HG03139 (cell line): ENCODE data around the gene PRELP.
"Not testable (repeated sequence)": the region's sequence is repeated elsewhere in the genome, so short reads cannot be mapped to it uniquely, and the experiment has no call there.

Experiments used
- ATAC-seq: cut with Tn5 transposase; IDR thresholded peaks from one replicate; pipeline ENCODE4 v1.9.1; 2021; ENCODE audit not compliant: unreplicated experiment

The PRELP gene

DNA sequence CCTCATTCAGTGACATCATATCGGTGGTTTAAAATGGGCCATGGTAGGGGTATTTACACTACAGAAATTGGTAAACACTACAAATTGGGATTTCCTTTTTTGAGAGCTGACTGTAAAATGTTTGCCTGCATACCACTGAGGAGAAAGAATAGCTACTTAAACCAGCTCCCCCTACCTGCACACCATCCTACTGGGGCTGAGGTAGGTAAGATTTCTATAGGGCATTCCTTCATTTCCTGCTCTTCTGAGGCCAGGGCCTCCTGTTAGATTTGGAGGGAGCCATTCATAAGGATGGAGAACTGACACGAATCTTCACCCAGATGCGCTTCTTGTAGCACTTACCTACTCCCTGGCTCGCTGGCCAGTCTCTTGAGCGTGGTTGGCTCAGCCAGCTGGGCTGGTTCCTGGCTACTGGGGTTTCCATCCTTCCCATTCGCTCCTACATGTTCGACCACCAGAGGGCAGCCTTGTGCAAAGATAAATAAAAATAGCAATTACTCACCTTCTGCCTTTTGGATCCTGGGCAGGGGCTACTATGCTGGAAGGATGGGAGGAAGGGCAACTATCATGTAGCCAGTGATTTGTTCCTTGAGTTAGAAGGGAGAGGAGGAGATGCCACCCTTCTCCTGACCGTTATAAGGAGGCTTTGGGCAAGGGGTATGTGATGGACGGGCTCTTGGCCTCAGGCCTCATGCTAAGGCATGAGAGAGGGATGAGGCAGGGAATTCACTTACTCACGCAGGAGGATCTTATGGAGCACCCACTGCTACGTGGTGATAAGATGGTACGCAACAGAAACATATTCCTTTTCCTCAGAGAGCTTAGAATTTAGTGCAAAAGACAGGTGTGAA is 29.0 kb downstream of the PRELP start:
- no peak for ATAC-seq

GRCh38 chr1:203505526-203506204 is 30.1 kb downstream of the PRELP start:
- no peak for ATAC-seq

DNA sequence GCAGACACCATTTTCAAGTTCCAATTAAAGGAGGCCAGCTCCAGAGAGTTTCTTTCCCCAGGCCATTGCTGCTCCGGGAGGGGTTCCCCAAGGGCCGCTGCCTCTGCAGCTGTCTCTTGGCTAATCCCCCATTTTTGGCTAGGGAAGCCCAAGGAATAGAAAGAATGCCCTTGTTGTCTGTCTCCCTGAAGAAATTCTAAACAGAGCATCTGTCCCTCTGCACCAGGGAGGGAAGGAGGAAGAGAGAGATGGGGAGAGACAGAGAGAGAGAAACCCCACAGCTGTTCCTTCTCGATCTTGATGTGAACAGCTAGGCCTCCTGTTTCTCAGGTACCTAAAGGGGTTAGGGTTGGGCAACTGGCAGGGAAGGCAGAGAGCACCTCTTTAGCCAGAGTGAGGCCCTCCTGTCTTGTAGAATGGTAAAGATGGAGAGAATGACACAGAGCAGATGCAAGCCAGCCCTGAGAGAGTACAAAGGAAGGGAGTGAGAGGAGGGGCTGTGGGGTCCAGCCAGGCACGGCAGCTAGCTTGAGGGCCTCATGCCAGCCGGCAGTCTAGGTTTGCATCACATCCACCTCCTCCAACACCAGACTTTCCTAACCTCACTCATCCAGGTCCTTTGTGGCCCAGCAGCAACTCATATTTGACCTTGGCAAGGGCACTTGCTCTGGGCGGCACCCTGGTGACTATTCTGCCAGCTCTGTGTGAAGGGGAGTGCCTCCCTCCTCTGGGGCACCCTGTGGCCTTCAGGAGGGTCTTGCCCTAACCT is 31.4 kb downstream of the PRELP start:
- ATAC-seq: no peak

- ATAC-seq: no peak
Measured at GRCh38 chr1:203507759-203508158, 32.2 kb downstream of the PRELP start.

GRCh38 chr1:203508463-203509073 is 33.0 kb downstream of the PRELP start:
- no peak for ATAC-seq

DNA sequence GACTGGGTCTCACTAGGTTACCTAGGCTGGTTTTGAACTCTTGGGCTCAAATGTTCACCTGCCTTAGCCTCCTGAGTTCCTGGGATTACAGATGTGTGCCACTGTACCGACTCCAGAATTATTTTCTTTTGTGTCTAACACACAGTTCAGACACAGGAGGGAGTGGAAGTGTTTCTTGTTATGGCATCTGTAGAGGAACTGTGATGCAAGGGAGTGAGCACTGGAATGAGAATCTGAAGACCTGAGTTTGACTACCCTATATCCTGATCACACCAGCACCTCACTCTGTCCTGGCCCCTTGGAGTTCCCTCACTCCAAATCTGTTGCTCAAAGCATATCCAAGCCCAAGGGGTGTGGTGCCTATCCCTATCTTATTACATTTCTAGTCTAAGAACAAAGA is 33.5 kb downstream of the PRELP start:
- no peak for ATAC-seq

GRCh38 chr1:203511513-203511912 is 35.9 kb downstream of the PRELP start:
- no peak for ATAC-seq

GRCh38 chr1:203511930-203512329 is 36.3 kb downstream of the PRELP start:
- ATAC-seq: no peak

GRCh38 chr1:203512517-203512847 is 36.9 kb downstream of the PRELP start:
- no peak for ATAC-seq

DNA sequence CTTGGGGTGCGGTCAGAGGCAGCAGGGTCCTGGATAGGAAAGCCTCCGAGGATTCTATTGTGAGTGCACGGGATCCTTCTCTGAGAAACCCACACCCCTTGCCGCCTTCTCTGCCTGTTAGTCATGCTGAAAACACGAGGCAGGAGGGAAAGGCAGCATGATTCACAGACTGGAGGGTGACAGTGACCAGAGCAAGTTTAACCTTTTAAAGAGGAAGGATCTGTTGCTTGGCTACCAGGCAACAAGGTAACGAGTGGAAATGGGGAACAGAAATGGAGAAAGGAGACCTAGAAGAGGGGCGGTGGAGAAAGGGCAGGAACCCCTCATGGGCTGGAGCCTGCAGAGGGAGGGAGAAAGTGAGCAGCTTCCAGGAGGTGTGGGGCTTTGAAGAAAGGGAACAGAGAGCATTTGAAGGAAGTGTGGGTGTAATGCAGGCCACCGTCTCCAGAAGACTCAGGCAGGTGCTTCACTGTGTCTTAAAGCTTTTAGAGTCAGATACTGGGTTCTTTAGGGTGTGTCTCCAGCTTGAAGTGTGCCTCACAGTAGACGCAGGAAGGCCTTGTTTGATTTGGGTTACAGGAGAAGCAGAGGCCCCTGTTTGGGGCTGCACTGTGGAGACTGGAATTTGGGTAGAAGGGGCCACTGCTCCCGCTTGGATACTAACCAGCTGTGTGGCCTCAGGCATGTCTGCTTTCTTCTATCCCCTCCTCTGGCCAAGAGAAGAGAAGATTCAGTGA is 37.4 kb downstream of the PRELP start:
- ATAC-seq: no peak

DNA sequence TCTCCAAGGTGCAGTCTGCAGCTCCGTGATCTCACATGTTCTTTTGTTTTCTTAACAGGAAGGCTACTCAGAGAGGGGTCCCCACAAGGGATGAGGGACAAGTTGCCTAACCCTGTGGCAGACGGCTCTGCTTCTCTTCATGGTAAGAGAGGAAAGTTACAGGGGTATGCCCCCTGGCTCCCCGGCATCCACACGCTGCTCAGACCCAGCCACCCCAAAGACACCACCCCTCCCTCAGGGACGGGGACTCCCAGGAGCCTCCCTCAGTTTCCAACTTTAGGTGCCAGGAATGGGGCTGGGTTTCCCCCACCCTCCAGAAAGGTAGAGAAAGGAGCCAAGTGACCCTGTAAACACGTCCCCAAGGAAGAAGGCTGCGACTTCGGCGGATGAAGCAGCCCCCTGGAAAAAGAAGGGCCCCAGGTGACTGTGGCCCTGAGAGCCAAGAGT is 38.0 kb downstream of the PRELP start:
- ATAC-seq: no peak

DNA sequence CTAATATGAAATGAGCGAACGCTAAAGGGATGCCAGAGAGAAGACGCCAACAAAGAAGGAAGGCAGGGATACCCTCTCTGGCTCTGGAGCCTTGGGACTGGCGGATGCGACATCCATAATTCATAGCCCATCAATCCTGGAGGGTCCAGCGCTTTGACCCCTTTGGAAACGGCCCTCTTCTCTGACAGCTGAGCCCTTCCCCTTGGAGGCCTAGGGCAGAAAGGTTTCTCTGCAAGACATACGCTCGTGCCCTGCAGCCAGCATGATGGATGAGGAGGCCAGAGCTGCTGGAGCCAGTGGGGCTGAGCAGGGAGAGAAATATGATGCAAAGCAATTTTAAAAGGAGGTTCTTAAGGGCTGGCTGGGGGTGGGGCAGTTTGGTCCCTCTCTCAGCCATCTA is 40.6 kb downstream of the PRELP start:
- no peak for ATAC-seq

- ATAC-seq: no peak
Measured at GRCh38 chr1:203516906-203517305, 41.3 kb downstream of the PRELP start.

GRCh38 chr1:203517426-203518110 is 42.0 kb downstream of the PRELP start:
- no peak for ATAC-seq

- ATAC-seq: not testable (repeated sequence)
Measured at GRCh38 chr1:203518139-203518538, 42.5 kb downstream of the PRELP start.

DNA sequence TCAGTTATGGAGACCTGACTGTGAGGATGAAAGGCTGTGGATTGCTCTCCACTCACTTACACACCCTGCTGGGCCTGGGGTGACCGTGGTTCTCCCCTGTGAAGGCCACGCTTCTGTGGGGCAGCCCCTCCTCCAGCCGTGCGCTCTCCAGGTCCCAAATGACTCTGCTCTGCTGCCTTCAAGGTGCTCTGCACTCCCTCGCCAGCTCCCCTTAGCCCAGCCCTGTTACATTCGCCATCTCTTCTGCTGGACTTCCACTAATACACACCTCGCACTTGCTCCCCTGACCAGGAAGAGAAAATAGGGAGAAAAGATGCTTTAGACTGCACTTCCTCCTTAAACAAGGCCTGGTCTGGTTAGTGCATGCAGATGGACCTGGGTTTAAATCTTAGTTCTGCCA is 42.9 kb downstream of the PRELP start:
- no peak for ATAC-seq

DNA sequence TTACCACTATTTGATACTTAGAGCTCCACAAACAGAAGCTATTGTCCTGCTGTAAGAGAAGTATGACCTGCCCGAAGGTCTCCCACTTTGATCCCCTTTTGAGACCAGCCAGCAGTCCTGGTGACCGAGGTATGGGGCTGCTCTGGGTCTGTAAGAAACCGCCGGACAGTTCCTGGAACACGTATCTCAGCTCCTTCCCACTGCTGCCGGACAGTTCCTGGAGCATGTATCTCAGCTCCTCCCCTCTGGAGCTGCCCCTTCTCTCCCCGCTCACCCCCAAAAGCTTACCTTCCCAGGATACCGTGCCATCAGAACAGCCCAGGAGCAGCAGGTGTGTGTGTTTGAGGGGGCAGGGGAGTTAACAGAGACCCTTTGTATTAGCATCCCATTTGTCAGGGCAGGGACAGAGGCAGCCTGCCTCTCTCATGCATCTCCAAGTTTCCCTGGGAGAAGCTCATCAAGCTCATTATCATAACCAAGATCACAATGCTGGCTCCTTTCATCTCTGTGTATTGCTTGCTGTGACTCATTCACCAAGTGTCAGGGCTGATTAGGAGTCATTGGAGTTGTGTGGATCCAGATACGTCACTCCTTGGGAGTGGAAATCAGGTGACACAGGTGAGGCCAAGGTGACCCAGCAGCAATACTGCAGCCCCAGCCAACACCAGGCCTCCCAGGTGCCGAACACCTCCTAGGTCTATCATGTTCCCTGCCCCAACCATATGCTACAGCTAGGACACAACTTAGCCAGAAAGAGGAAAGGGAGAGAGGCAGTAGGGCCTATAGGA is 43.6 kb downstream of the PRELP start:
- no peak for ATAC-seq

DNA sequence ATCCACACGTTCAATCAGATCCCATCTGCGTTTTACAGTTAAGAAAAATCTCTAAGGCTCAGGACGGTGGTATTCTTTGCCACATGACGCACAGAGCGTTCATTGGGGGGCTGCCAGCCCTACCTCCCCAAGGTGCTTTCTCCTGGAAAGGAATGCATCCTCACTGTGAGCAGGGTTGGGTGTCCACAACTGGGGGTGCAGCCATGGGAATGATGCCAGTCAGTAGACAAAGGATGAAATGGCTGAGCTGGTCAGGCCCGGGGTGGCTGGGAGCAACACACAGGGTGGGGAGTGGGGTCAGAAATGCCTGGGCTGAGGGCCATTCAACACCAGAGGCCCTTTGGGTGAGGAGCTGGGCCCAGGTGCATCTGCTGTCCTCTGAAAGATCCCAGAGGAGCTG is 44.3 kb downstream of the PRELP start:
- no peak for ATAC-seq

GRCh38 chr1:203520315-203520714 is 44.7 kb downstream of the PRELP start:
- ATAC-seq: no peak
